ENCODE measurements around the gene BRD3OS. TPM values are rescaled to one million over a fixed set of nuclear protein-coding genes. Genes with fewer than 3 reads are reported as not detected.

The BRD3OS gene
- total and polyA plus RNA-seq, 2 experiments from 2014 or later = 9.2 to 16.0 TPM

DNA sequence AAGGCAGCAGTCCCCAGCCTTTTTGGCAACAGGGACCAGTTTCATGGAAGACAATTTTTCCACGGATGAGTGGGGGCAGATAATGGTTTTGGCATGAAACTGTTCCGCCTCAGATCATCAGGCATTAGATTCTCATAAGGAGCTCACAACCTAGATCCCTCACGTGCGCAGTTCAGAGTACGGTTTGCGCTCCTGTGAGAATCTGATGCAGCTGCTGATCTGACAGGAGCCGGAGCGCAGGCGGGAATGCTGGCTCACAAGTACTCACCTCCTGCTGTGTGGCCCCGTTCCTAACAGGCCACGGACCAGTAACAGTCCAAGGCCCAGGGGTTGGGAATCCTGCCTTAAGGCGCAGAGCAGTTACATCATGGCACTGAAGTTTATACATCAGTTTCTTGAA is 45.9 kb downstream of the BRD3OS start:
- Mint-ChIP-seq H3K4me1 (peaks cover 7% of the 10 kb centered on the region), H3K27ac (no peak overlapping the region), H3K27me3 (ENCODE audit: insufficient read depth, low read depth, poor library complexity) (peaks cover 18% of the 10 kb centered on the region), H3K9me3 (peaks cover 33% of the 10 kb centered on the region), H3K4me3 (no peak overlapping the region), H3K36me3 (ENCODE audit: low read depth) (peaks cover 18% of the 10 kb centered on the region; the same call in 2 of the 3 replicates)
- TF ChIP-seq EZH2 (IDR thresholded peaks at IDR 0.05; ENCODE audit: low read depth, unreplicated experiment) (no peak), STAT1 (IDR thresholded peaks at IDR 0.05; ENCODE audit: unreplicated experiment) (no peak), CREB1 (CRISPR knock-in tag; IDR thresholded peaks at IDR 0.05; ENCODE audit: low read depth) (no peak), ZNF331 (CRISPR knock-in tag; IDR thresholded peaks at IDR 0.05; ENCODE audit: low read depth) (no peak), JUNB (IDR thresholded peaks at IDR 0.05; ENCODE audit: unreplicated experiment) (no peak), NANOG (IDR thresholded peaks at IDR 0.05; ENCODE audit: borderline replicate concordance) (no peak), EZH2phosphoT487 (IDR thresholded peaks at IDR 0.05; ENCODE audit: unreplicated experiment) (no peak), POLR2AphosphoS5 (IDR thresholded peaks at IDR 0.05; ENCODE audit: low read depth) (no peak), ZNF114 (CRISPR knock-in tag; IDR thresholded peaks at IDR 0.05) (no peak)
- TF ChIP-seq, protein P1, sequence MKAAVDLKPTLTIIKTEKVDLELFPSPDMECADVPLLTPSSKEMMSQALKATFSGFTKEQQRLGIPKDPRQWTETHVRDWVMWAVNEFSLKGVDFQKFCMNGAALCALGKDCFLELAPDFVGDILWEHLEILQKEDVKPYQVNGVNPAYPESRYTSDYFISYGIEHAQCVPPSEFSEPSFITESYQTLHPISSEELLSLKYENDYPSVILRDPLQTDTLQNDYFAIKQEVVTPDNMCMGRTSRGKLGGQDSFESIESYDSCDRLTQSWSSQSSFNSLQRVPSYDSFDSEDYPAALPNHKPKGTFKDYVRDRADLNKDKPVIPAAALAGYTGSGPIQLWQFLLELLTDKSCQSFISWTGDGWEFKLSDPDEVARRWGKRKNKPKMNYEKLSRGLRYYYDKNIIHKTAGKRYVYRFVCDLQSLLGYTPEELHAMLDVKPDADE (IDR thresholded peaks at IDR 0.05) = no peak
- TF ChIP-seq, protein P2, sequence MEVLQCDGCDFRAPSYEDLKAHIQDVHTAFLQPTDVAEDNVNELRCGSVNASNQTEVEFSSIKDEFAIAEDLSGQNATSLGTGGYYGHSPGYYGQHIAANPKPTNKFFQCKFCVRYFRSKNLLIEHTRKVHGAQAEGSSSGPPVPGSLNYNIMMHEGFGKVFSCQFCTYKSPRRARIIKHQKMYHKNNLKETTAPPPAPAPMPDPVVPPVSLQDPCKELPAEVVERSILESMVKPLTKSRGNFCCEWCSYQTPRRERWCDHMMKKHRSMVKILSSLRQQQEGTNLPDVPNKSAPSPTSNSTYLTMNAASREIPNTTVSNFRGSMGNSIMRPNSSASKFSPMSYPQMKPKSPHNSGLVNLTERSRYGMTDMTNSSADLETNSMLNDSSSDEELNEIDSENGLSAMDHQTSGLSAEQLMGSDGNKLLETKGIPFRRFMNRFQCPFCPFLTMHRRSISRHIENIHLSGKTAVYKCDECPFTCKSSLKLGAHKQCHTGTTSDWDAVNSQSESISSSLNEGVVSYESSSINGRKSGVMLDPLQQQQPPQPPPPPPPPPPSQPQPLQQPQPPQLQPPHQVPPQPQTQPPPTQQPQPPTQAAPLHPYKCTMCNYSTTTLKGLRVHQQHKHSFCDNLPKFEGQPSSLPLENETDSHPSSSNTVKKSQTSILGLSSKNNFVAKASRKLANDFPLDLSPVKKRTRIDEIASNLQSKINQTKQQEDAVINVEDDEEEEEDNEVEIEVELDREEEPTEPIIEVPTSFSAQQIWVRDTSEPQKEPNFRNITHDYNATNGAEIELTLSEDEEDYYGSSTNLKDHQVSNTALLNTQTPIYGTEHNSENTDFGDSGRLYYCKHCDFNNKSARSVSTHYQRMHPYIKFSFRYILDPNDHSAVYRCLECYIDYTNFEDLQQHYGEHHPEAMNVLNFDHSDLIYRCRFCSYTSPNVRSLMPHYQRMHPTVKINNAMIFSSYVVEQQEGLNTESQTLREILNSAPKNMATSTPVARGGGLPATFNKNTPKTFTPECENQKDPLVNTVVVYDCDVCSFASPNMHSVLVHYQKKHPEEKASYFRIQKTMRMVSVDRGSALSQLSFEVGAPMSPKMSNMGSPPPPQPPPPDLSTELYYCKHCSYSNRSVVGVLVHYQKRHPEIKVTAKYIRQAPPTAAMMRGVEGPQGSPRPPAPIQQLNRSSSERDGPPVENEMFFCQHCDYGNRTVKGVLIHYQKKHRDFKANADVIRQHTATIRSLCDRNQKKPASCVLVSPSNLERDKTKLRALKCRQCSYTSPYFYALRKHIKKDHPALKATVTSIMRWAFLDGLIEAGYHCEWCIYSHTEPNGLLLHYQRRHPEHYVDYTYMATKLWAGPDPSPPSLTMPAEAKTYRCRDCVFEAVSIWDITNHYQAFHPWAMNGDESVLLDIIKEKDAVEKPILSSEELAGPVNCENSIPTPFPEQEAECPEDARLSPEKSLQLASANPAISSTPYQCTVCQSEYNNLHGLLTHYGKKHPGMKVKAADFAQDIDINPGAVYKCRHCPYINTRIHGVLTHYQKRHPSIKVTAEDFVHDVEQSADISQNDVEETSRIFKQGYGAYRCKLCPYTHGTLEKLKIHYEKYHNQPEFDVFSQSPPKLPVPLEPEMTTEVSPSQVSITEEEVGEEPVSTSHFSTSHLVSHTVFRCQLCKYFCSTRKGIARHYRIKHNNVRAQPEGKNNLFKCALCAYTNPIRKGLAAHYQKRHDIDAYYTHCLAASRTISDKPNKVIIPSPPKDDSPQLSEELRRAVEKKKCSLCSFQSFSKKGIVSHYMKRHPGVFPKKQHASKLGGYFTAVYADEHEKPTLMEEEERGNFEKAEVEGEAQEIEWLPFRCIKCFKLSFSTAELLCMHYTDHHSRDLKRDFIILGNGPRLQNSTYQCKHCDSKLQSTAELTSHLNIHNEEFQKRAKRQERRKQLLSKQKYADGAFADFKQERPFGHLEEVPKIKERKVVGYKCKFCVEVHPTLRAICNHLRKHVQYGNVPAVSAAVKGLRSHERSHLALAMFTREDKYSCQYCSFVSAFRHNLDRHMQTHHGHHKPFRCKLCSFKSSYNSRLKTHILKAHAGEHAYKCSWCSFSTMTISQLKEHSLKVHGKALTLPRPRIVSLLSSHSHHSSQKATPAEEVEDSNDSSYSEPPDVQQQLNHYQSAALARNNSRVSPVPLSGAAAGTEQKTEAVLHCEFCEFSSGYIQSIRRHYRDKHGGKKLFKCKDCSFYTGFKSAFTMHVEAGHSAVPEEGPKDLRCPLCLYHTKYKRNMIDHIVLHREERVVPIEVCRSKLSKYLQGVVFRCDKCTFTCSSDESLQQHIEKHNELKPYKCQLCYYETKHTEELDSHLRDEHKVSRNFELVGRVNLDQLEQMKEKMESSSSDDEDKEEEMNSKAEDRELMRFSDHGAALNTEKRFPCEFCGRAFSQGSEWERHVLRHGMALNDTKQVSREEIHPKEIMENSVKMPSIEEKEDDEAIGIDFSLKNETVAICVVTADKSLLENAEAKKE (CRISPR knock-in tag; IDR thresholded peaks at IDR 0.05) = no peak
- TF ChIP-seq, protein P3, sequence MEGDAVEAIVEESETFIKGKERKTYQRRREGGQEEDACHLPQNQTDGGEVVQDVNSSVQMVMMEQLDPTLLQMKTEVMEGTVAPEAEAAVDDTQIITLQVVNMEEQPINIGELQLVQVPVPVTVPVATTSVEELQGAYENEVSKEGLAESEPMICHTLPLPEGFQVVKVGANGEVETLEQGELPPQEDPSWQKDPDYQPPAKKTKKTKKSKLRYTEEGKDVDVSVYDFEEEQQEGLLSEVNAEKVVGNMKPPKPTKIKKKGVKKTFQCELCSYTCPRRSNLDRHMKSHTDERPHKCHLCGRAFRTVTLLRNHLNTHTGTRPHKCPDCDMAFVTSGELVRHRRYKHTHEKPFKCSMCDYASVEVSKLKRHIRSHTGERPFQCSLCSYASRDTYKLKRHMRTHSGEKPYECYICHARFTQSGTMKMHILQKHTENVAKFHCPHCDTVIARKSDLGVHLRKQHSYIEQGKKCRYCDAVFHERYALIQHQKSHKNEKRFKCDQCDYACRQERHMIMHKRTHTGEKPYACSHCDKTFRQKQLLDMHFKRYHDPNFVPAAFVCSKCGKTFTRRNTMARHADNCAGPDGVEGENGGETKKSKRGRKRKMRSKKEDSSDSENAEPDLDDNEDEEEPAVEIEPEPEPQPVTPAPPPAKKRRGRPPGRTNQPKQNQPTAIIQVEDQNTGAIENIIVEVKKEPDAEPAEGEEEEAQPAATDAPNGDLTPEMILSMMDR (conservative IDR thresholded peaks at IDR 0.05; ENCODE audit: low read depth in 2 of 2) = no peak
- TF ChIP-seq, protein P4, sequence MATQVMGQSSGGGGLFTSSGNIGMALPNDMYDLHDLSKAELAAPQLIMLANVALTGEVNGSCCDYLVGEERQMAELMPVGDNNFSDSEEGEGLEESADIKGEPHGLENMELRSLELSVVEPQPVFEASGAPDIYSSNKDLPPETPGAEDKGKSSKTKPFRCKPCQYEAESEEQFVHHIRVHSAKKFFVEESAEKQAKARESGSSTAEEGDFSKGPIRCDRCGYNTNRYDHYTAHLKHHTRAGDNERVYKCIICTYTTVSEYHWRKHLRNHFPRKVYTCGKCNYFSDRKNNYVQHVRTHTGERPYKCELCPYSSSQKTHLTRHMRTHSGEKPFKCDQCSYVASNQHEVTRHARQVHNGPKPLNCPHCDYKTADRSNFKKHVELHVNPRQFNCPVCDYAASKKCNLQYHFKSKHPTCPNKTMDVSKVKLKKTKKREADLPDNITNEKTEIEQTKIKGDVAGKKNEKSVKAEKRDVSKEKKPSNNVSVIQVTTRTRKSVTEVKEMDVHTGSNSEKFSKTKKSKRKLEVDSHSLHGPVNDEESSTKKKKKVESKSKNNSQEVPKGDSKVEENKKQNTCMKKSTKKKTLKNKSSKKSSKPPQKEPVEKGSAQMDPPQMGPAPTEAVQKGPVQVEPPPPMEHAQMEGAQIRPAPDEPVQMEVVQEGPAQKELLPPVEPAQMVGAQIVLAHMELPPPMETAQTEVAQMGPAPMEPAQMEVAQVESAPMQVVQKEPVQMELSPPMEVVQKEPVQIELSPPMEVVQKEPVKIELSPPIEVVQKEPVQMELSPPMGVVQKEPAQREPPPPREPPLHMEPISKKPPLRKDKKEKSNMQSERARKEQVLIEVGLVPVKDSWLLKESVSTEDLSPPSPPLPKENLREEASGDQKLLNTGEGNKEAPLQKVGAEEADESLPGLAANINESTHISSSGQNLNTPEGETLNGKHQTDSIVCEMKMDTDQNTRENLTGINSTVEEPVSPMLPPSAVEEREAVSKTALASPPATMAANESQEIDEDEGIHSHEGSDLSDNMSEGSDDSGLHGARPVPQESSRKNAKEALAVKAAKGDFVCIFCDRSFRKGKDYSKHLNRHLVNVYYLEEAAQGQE (IDR thresholded peaks at IDR 0.05; ENCODE audit: unreplicated experiment) = no peak
- ATAC-seq = no peak
- Histone ChIP-seq H2AFZ (no peak overlapping the region), H3K9me2 (ENCODE audit: insufficient read depth) (no peaks in the 10 kb centered on the region), H3K27ac (ENCODE audit: low read depth) (no peak overlapping the region), H3K4me3 (no peak overlapping the region), H3K4me1 (ENCODE audit: insufficient read depth) (peaks cover 2% of the 10 kb centered on the region; the same call in 1 of the 2 replicates), H3K4me2 (no peak overlapping the region), H3K36me3 (ENCODE audit: insufficient read depth) (no peaks in the 10 kb centered on the region), H4K20me1 (replicated peaks; ENCODE audit: insufficient read depth) (0 out of 2 replicates have a peak, but pooled peaks cover 8% of the 10 kb centered on the region), H3F3A (replicated peaks; ENCODE audit: low read depth) (no peaks in the 10 kb centered on the region), H3K27me3 (ENCODE audit: insufficient read depth) (no peaks in the 10 kb centered on the region), H3K79me2 (replicated peaks; ENCODE audit: insufficient read depth) (peaks cover 10% of the 10 kb centered on the region)
- DNase-seq (ENCODE audit: low spot score) = no peak
